ENCODE data around the gene TUBB2B.

DNA sequence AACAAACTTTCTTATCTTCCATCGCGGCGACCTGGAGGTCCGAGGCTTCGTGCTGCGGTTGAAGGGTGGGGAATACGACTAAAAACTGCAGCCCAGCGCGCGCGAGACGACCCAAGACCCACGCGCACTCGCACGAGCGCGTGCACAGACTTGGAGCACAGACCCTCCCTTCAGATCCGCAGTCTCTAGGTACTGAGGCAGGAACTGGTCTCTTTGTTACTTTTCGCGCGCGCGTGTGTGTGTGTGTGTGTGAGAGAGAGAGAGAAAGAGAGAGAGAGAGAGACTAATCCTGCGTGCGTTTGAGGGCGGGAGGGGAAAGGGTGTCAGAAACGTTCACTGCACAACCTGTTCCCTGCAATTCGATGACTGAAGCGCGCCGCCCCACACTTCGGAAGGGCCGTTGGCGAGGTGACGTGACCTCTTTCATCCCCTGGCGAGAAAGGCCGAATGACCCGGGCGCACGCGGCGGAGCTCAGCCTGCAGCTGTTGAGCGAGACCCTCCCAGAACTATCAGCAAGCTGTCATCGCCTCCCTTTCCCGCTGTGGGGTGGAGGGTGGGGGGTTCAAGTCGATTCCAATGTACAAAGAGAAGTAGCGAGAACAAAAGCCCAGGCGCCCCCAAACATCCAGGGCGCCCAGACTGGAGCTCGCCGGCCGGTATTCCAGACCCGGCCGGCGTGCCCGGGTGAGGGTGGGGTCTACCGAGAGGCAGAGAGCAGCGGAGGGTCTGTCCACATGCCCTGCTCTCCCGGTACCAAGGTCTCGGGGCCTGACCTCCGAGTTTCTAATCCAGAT is 1.5 kb upstream of the TUBB2B start:
- TF ChIP-seq, protein P1, sequence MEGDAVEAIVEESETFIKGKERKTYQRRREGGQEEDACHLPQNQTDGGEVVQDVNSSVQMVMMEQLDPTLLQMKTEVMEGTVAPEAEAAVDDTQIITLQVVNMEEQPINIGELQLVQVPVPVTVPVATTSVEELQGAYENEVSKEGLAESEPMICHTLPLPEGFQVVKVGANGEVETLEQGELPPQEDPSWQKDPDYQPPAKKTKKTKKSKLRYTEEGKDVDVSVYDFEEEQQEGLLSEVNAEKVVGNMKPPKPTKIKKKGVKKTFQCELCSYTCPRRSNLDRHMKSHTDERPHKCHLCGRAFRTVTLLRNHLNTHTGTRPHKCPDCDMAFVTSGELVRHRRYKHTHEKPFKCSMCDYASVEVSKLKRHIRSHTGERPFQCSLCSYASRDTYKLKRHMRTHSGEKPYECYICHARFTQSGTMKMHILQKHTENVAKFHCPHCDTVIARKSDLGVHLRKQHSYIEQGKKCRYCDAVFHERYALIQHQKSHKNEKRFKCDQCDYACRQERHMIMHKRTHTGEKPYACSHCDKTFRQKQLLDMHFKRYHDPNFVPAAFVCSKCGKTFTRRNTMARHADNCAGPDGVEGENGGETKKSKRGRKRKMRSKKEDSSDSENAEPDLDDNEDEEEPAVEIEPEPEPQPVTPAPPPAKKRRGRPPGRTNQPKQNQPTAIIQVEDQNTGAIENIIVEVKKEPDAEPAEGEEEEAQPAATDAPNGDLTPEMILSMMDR (IDR thresholded peaks at IDR 0.05): no peak
- TF ChIP-seq POLR2A (IDR thresholded peaks at IDR 0.05): no peak
- peak in 3 of 4 donors; percentile 19 to 39 (median 23) for TF ChIP-seq POLR2AphosphoS5 (IDR thresholded peaks at IDR 0.05)
- no peak for TF ChIP-seq EP300 (IDR thresholded peaks at IDR 0.05)

Data from sigmoid colon (tissue), 4 donors.